Posterior cingulate gyrus (tissue), 11 donors: ENCODE data around the gene HS6ST2.

Experiments
- DNase-seq, 10 donors: peaks; one replicate each; pipeline versions ENCODE4 v3.0.0 to v3.0.0-alpha.2; 2020 to 2021; ENCODE audit warnings: mixed read lengths in 3 of 10
- intact Hi-C: fragments of 100-400 bp; cut with DNase I; formaldehyde crosslinking; loops from one replicate; pipeline ENCODE4 v1.15.1; 2023

HS6ST2 gene

GRCh38 chrX:132749406-132749805 is 209.0 kb downstream of the HS6ST2 start:
- no peak for DNase-seq
- intact Hi-C loops = no loop called here

GRCh38 chrX:132748909-132749308 is 209.5 kb downstream of the HS6ST2 start:
- intact Hi-C loops = no loop called here
- no peak for DNase-seq

- intact Hi-C loops = no loop called here
- no peak for DNase-seq
Observed at GRCh38 chrX:132748268-132748667, 210.2 kb downstream of the HS6ST2 start.

GRCh38 chrX:132745593-132745992 is 212.8 kb downstream of the HS6ST2 start:
- intact Hi-C loops = no loop called here
- DNase-seq = no peak

- DNase-seq = no peak
- intact Hi-C loops = no loop called here
Observed at GRCh38 chrX:132744470-132744869, 214.0 kb downstream of the HS6ST2 start.

DNA sequence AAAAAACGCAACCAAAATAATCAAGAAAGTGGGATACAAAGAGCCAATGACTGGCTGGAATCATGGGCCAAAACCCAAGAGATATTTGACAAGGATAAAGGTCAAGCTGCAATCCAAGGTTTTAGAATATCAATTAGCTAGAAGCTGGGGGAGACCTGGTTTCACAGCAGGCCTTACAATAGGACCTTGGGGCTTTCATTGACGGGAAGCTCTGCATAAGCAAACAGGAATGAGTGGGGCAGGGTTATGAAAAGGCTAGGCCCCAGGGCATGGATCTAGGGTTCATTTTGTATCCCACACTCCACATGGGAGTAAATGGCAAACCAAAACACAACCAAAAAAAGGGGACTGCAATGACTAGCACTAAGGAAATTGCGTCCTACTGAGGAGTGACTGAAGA is 215.3 kb downstream of the HS6ST2 start:
- no peak for DNase-seq
- intact Hi-C loops = no loop called here

DNA sequence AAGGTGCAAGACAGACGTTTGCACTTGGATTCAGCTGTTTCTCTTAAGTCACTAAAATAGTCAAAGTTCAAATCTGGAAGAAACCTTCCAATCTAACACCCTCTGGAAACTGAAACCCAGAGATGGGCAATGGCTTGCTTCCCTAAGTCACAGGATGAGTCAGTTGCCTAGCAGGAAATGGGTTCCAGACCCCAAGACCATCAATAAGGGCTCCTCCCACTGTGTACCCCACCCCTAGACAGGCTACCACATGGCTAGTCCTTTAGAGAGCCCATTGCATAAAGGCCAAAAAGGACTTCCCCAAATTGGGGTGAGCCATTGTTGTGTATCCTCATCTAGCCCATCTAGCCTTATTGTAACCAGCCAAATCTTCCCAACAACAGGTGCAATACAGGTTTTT is 216.2 kb downstream of the HS6ST2 start:
- DNase-seq = no peak
- intact Hi-C loops = no loop called here

- DNase-seq = no peak
- intact Hi-C loops = no loop called here
Observed at GRCh38 chrX:132741689-132742088, 216.7 kb downstream of the HS6ST2 start.

DNA sequence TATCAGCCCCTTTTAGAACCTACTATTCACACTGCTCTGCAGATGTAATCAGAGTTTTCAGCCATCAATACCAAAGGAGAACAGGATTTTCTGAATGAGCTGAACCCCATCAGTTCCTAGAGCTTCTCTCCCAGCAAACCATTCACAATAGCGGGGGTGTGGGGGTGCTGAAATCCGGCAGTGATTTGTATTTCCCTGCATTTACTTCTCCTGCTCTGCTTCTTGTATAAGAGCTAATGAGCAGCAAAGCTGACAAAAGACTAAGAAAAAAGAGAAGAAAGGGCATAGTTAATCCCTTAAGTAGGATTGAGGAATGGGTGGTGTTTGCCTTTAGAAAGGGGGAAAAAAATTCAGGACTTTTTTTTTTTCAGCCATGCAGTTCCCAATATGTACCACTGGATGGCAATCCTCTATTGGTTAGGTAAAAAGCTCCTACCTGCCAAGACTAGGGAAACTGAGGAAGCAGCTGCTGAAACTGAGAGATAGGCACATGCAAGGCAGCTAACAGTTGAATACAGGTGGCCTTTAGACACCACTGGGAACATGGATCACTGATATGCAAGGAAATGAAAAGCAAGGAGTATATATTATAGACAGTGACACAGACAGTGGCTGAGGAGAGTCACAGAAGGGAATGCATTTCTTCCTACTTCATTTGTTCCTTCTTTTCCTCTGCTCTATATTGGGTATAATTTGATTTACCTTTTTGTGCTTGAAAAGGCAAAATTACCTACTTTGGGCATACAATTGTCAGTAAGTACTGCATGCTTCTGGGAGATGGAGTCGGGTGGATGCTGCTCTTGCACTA is 217.9 kb downstream of the HS6ST2 start:
- DNase-seq = no peak
- intact Hi-C loops = no loop called here

DNA sequence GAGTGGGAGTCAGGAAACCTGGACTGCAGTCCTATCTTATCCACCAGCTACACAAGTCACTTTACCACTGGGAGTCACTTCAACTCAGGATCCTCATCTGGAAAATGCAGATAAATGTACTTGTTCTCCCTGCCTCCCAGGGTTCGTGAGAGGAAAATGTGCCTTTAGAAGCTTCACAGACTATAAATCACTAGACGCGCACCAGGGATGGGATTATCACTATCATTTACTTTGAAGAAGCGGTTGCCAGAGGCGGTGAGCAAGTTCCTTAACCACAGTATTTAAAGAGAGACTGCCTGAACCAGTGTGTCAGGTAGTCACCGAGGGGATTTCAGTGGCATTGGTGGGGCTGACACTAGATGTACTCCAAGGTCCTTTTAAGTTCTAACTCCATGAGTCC is 219.5 kb downstream of the HS6ST2 start:
- intact Hi-C loops = no loop called here
- no peak for DNase-seq

DNA sequence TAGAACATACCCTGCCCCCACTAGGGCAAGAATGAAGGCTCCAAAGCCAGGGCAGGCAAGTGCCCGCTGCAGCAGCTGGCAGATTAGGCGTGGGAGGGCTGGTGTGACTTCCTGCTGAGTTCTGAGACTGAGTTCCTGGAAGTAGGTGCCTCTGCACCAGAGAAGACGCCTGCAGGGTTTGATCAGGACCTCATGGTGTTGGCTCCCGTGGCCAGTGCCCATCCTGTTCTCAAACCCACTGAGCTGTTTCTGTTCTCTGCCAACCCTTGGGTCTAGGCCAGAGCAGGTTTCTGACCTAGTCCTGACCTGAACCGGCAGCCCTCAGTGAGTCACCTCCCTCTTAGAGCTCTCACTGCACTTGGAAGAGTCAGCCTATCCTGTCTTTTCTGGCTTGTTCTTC is 220.7 kb downstream of the HS6ST2 start:
- no peak for DNase-seq
- intact Hi-C loops = no loop called here

DNA sequence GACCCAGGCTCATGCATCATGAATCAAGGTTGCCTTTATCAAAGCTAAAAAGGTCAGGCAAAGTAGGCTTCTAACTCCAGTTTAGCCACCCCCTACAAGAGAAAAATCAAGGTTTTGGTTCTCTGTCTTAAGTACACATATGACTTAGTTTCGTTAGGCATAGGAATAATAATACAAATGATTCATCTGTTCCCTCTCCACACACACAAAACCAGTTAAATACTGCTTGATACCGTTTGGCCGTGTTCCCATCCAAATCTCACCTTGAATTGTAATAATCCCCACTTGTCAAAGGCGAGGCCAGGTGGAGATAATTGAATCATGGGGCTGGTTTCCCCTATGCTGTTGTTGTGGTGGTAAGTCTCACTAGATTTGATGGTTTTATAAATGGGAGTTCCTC is 226.2 kb downstream of the HS6ST2 start:
- no peak for DNase-seq
- intact Hi-C loops = no loop called here

- no peak for DNase-seq
- intact Hi-C loops = no loop called here
Observed at GRCh38 chrX:132730726-132731125, 227.7 kb downstream of the HS6ST2 start.

GRCh38 chrX:132730266-132730665 is 228.2 kb downstream of the HS6ST2 start:
- intact Hi-C loops = no loop called here
- no peak for DNase-seq

DNA sequence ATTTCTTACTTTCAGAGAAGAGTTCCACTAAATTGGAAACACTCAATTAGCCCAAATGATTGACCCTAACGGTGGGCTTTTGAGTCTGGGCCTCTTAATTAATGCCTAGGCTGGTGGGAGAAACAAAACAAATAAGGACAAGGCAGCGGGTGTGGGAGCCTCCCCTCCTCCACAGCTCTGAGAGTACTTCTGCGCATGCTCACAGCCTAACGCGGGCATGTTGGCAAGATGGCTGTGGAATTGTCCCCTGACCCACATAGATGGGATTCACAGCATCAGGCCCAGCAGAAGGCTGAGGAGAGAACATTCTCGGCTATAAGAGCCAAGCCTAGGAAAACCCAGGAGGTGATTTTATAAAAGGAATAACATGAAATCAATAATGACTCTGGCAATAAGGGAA is 230.1 kb downstream of the HS6ST2 start:
- intact Hi-C loops = no loop called here
- DNase-seq = no peak

DNA sequence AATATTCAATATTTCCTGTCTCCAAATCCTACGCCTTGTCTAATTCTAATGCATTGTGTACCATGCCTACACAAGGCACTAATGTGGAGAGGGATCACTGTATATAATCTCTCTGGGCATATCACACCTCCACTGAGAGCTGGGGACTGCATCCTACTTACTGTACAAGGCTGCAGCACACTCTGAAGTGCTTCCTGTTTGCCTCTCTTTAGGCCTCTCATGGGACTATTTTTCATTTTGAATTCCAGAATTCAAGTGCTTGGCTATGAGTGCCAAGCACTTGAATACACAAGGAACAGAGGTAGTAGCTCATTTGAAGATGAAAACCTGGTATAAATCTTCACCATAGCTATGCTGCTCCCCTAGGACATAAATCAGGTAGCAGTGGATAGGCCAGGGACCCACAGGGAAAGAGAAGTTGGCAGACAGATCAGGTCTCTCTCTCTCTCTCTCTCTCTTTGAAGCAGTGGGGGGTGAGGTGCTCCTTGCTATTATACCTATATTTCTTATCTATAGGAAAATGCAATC is 239.9 kb downstream of the HS6ST2 start:
- no peak for DNase-seq
- intact Hi-C loops = no loop called here

- intact Hi-C loops = no loop called here
- DNase-seq = no peak
Observed at GRCh38 chrX:132716006-132716405, 242.4 kb downstream of the HS6ST2 start.

DNA sequence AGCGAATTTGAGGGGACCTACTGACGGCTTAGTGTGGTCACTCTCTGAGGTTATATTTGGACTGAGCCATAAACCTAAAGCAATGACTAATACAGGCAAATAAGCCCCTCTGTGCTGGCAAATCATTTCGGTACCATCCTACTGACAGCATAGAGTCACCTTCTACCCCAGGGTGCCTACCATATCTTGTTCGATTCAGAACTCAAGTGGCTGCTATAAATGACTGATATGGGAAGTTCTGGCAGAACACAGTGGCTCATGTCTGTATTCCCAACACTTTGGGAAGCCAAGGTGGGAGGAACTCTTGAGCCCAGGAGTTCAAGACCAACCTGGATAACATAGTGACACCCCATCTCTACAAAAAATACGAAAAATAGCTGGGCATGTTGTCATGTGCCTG is 243.5 kb downstream of the HS6ST2 start:
- no peak for DNase-seq
- intact Hi-C loops = no loop called here

- intact Hi-C loops = no loop called here
- no peak for DNase-seq
Observed at GRCh38 chrX:132712350-132712749, 246.1 kb downstream of the HS6ST2 start.

DNA sequence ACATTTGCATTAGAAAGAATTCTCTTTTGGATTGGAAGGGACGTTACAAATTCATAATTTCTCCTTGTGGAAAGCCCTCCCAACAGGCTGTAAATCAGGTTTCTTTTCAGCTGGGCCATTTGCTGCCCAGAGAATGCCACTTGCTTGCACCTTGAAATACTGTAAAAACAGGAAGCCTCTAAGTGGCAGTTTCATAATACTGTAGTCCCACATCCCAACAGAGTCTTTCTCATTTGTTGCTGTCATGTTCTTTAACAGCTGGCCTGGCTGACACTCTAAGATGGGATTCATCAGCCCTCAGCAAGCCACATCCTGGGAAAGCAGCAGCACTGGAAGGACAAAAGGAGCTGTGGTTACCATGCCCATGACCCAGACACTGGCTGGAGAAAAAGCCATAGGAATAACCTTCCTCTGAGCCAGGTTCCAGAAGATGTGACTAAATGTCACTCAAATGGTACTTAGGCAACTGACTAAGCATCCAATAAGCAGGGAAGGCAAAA is 247.7 kb downstream of the HS6ST2 start:
- intact Hi-C loops = no loop called here
- no peak for DNase-seq

DNA sequence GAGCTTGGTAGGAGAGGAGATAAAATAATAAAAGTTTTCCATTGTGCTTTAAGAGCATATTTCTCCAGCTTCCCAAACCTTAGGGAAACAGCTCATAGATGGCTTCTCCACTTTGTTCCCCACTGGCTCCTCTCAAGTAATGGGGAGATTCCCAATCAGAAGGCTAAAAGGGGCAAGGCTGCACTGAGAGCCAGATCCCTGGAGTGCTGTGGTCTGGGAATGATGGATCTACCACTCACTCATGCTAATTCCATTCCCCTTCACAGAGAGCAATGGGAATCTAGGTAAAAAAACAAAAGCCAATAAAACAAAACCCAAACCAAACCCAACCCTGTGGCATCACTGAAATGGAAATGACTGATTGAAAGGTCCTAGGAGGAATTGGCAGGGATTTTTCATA is 249.9 kb downstream of the HS6ST2 start:
- no peak for DNase-seq
- intact Hi-C loops = no loop called here

DNA sequence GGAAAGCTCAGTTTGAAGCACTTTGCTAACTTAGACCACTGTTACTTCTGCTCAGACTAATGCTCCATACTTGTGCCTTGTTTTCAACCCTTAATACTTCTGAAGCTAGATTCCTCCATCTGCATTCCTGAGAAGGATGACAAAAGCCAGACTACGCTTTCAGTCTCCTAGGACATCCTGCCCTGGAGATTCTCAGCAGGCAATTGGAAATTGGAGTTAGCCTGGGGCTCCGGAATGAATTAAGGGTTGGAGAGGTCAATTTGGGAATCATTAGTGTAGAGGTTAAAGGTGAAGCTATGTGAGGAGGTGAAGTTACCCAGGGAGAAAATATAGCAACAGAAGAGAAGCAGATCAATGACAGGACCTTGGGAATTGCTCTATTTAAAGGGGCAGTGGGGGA is 253.7 kb downstream of the HS6ST2 start:
- intact Hi-C loops = no loop called here
- DNase-seq = no peak
